Loucy (cell line): Measurements from ENCODE around the gene IL3RA.
"Not testable (repeated sequence)": the region's sequence is repeated elsewhere in the genome, so short reads cannot be mapped to it uniquely, and the experiment has no call there.

ENCODE experiments used
- H2AFZ ChIP-seq: fragments of 200-600 bp; sonication (generic); 2 replicates; pipeline ENCODE4 v1.6.0; 2016; ENCODE audit warnings: antibody characterized with exemption, mild to moderate bottlenecking, low read length, moderate library complexity
- H3F3A ChIP-seq: fragments of 200-600 bp; 2 replicates; pipeline ENCODE4 v1.6.0; 2016; ENCODE audit warnings: antibody characterized with exemption, low read depth, mild to moderate bottlenecking
- H3K27me3 ChIP-seq: fragments of 200-600 bp; sonication (generic); 2 replicates; pipeline ENCODE4 v1.6.1; 2014; ENCODE audit warnings: low read length, mild to moderate bottlenecking; ENCODE audit not compliant: insufficient read depth, poor library complexity, severe bottlenecking
- H3K36me3 ChIP-seq: fragments of 200-600 bp; sonication (generic); 2 replicates; pipeline ENCODE4 v1.6.1; 2016; ENCODE audit warnings: low read length; ENCODE audit not compliant: insufficient read depth
- H3K4me1 ChIP-seq: fragments of 200-600 bp; sonication (generic); 2 replicates; pipeline ENCODE4 v1.5.1; 2014; ENCODE audit warnings: low read length, mild to moderate bottlenecking; ENCODE audit not compliant: insufficient read depth, poor library complexity, severe bottlenecking
- H3K4me2 ChIP-seq: fragments of 200-600 bp; sonication (generic); 2 replicates; pipeline ENCODE4 v1.6.0; 2014; ENCODE audit warnings: antibody characterized with exemption, low read length, low read depth, mild to moderate bottlenecking; ENCODE audit not compliant: poor library complexity, severe bottlenecking
- H3K4me3 ChIP-seq: fragments of 200-600 bp; sonication (generic); 2 replicates; pipeline ENCODE4 v1.5.1; 2014; ENCODE audit warnings: low read length, mild to moderate bottlenecking, mixed read lengths; ENCODE audit not compliant: poor library complexity, severe bottlenecking
- H3K79me2 ChIP-seq: fragments of 200-600 bp; sonication (generic); 2 replicates; pipeline ENCODE4 v1.6.1; 2014; ENCODE audit warnings: low read length; ENCODE audit not compliant: insufficient read depth
- H3K9ac ChIP-seq: fragments of 200-600 bp; sonication (generic); 2 replicates; pipeline ENCODE4 v1.6.0; 2014; ENCODE audit warnings: mild to moderate bottlenecking, low read depth, low read length, moderate library complexity; ENCODE audit not compliant: poor library complexity, severe bottlenecking
- H3K9me2 ChIP-seq: fragments of 200-600 bp; sonication (generic); replicated peaks from 2 replicates; pipeline ENCODE4 v1.6.1; 2016; ENCODE audit warnings: low read depth, low read length, mixed read lengths
- H3K9me3 ChIP-seq: fragments of 200-600 bp; sonication (generic); 2 replicates; pipeline ENCODE4 v1.6.1; 2014; ENCODE audit warnings: mild to moderate bottlenecking, antibody characterized with exemption, low read length, low read depth; ENCODE audit not compliant: insufficient read depth
- H4K20me1 ChIP-seq: fragments of 200-600 bp; sonication (generic); 2 replicates; pipeline ENCODE4 v1.6.0; 2014; ENCODE audit warnings: antibody characterized with exemption, low read length, mild to moderate bottlenecking; ENCODE audit not compliant: insufficient read depth, poor library complexity, severe bottlenecking
- EZH2phosphoT487 ChIP-seq: fragments of 200-600 bp; IDR thresholded peaks from 2 replicates; pipeline ENCODE4 v1.6.1; 2018; ENCODE audit warnings: antibody characterized with exemption, mild to moderate bottlenecking, moderate library complexity, borderline replicate concordance
- TF ChIP-seq, protein P1 (sequence below): fragments of 200-600 bp; sonication (generic); conservative IDR thresholded peaks from 2 replicates; pipeline ENCODE4 v1.5.1; 2014; ENCODE audit warnings: mild to moderate bottlenecking, antibody characterized with exemption, low read length

IL3RA gene

DNA sequence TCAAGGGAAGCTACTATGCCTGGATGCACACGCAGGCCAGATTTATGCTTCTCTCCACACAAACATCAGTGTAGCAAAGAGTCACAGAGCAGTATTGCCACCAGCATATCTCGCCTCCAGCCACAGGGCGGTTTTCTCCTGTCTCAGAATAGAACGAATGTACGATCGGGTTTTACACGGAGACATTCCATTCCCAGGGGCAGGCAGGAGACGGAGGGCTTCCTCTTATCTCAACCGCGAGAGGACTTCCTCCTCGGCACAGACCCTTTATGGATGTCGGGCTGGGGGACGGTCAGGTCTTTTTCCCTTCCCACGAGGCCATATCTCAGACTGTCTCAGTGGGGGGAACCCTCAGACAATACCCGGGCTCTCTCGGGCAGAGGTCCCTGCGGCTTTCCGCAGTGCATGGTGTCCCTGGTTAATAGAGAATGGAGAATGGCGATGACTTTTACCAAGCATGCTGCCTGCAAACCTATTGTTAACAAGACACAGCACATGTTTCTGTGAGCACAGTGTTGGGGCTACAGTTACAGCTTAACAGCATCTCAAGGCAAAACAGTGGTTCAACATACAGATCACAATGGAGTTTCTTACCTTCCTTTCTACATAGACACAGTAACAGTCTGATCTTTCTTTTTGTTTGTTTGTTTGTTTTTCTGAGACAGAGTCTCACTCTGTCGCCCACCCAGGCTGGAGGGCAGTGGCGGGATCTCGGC is 43.9 kb upstream of the IL3RA start:
- Histone ChIP-seq H3K9ac (no peak overlapping the region), H3K9me2 (no peaks in the 10 kb centered on the region), H3K27me3 (no peaks in the 10 kb centered on the region), H3K79me2 (no peaks in the 10 kb centered on the region), H4K20me1 (no peaks in the 10 kb centered on the region), H3K9me3 (no peaks in the 10 kb centered on the region), H3K4me3 (no peak overlapping the region), H3K36me3 (no peaks in the 10 kb centered on the region), H3K4me1 (no peaks in the 10 kb centered on the region), H3F3A (no peaks in the 10 kb centered on the region), H2AFZ (no peak overlapping the region), H3K4me2 (no peak overlapping the region)
- TF ChIP-seq EZH2phosphoT487, result no peak
- TF ChIP-seq, protein P1, sequence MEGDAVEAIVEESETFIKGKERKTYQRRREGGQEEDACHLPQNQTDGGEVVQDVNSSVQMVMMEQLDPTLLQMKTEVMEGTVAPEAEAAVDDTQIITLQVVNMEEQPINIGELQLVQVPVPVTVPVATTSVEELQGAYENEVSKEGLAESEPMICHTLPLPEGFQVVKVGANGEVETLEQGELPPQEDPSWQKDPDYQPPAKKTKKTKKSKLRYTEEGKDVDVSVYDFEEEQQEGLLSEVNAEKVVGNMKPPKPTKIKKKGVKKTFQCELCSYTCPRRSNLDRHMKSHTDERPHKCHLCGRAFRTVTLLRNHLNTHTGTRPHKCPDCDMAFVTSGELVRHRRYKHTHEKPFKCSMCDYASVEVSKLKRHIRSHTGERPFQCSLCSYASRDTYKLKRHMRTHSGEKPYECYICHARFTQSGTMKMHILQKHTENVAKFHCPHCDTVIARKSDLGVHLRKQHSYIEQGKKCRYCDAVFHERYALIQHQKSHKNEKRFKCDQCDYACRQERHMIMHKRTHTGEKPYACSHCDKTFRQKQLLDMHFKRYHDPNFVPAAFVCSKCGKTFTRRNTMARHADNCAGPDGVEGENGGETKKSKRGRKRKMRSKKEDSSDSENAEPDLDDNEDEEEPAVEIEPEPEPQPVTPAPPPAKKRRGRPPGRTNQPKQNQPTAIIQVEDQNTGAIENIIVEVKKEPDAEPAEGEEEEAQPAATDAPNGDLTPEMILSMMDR, result no peak

DNA sequence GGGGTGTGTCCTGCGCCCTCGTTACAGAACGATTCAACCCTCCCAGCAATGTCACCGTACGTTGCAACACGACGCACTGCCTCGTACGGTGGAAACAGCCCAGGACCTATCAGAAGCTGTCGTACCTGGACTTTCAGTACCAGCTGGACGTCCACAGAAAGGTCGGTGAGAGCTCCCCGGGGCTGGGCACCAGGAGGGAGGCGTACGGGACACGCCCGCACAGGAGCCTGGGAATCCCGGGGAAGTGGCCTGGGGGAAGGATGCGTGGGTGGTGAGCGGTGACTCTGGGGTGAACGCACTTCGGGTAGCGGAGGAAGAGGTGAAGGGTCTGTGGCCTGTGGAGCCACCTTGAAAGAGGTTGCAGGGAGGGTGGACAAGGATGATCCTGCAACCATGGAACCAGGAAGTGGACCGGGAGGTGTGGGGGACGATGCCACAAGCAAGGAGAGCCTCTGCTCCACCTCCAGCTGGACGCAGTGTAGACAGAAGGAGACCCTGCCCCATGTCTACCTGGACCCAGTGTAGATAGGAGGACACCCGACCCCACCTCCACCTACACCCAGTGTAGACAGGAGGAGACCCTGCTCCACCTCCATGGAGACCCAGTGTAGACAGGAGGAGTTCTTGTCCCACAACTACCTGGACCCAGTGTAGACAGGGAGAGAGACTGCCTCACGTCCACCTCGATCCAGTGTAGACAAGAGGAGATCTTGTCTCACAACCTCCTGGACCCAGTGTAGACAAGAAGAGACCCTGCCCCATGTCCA is 42.1 kb upstream of the IL3RA start:
- H3K4me2 ChIP-seq, result no peak overlapping the region
- no peaks in the 10 kb centered on the region for H4K20me1 ChIP-seq
- H3K4me1 ChIP-seq, result no peaks in the 10 kb centered on the region
- no peaks in the 10 kb centered on the region for H3K27me3 ChIP-seq
- no peaks in the 10 kb centered on the region for H3K9me2 ChIP-seq
- H3F3A ChIP-seq, result no peaks in the 10 kb centered on the region
- H3K4me3 ChIP-seq, result no peak overlapping the region
- H3K36me3 ChIP-seq, result no peaks in the 10 kb centered on the region
- H3K9me3 ChIP-seq, result no peaks in the 10 kb centered on the region
- TF ChIP-seq, protein P1, result no peak
- TF ChIP-seq EZH2phosphoT487, result no peak
- no peaks in the 10 kb centered on the region for H3K79me2 ChIP-seq
- H2AFZ ChIP-seq, result no peak overlapping the region
- H3K9ac ChIP-seq, result no peak overlapping the region

DNA sequence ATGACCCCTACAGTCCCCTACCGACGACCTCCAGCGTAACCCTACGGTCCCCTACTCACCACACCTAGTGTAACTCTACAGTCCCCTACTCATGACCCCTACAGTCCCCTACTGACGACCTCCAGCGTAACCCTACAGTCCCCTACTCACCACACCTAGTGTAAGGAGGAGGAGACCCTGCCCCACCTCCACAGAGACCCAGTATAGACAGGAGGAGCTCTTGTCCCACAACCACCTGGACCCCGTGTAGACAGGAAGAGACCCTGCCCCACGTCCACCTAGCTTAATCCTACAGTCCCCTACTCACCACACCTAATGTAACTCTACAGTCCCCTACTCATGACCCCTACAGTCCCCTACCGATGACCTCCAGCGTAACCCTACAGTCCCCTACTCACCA is 41.0 kb upstream of the IL3RA start:
- Histone ChIP-seq H4K20me1 (no peaks in the 10 kb centered on the region), H3K9me2 (no peaks in the 10 kb centered on the region), H3K79me2 (no peaks in the 10 kb centered on the region), H3K9me3 (no peaks in the 10 kb centered on the region), H3K36me3 (no peaks in the 10 kb centered on the region), H2AFZ (no peak overlapping the region), H3K27me3 (no peaks in the 10 kb centered on the region), H3K4me3 (no peak overlapping the region), H3K9ac (no peak overlapping the region), H3F3A (no peaks in the 10 kb centered on the region), H3K4me1 (no peaks in the 10 kb centered on the region), H3K4me2 (no peak overlapping the region)
- TF ChIP-seq, protein P1, result no peak
- no peak for TF ChIP-seq EZH2phosphoT487

- not testable (repeated sequence) for H3K27me3 ChIP-seq, H3K9me3 ChIP-seq, H3K36me3 ChIP-seq, H4K20me1 ChIP-seq, H3K9me2 ChIP-seq, H2AFZ ChIP-seq, H3K4me2 ChIP-seq, H3K4me1 ChIP-seq, H3K79me2 ChIP-seq, H3F3A ChIP-seq, H3K4me3 ChIP-seq, H3K9ac ChIP-seq
Observed at GRCh38 chrX:1297591-1297990, 39.0 kb upstream of the IL3RA start.
